Hematopoietic multipotent progenitor cell treated with erythropoietin and hydrocortisone succinate and interleukin-3 and kit ligand, for 17 days (in vitro differentiated cells): ENCODE results near the gene POLR2A.
"Not testable (repeated sequence)": the region's sequence is repeated elsewhere in the genome, so short reads cannot be mapped to it uniquely, and the experiment has no call there.

Experiments
- DNase-seq: peaks from one replicate; pipeline ENCODE4 v3.0.0-alpha.2; 2015; ENCODE audit warnings: low spot score

Gene POLR2A

GRCh38 chr17:7460850-7461660 lies 23.1 kb upstream of the POLR2A start:
- no peak for DNase-seq

GRCh38 chr17:7462474-7463371 lies 21.4 kb upstream of the POLR2A start:
- no peak for DNase-seq

- no peak for DNase-seq
These were observed 20.8 kb upstream of the POLR2A start for GRCh38 chr17:7463372-7463846.

- no peak for DNase-seq
These were observed 20.1 kb upstream of the POLR2A start for GRCh38 chr17:7464081-7464480.

GRCh38 chr17:7465597-7466275 lies 18.4 kb upstream of the POLR2A start:
- no peak for DNase-seq

- no peak for DNase-seq
These were observed 17.9 kb upstream of the POLR2A start for GRCh38 chr17:7466318-7466638.

GRCh38 chr17:7466639-7467341 lies 17.4 kb upstream of the POLR2A start:
- peak; percentile 70 for DNase-seq

GRCh38 chr17:7467498-7467897 lies 16.7 kb upstream of the POLR2A start:
- DNase-seq, result no peak

GRCh38 chr17:7468290-7468689 lies 15.9 kb upstream of the POLR2A start:
- no peak for DNase-seq

- DNase-seq, result no peak
These were observed 15.3 kb upstream of the POLR2A start for GRCh38 chr17:7468804-7469389.

GRCh38 chr17:7469843-7470242 lies 14.3 kb upstream of the POLR2A start:
- not testable (repeated sequence) for DNase-seq

- not testable (repeated sequence) for DNase-seq
These were observed 13.7 kb upstream of the POLR2A start for GRCh38 chr17:7470457-7470973.

- no peak for DNase-seq
These were observed 12.4 kb upstream of the POLR2A start for GRCh38 chr17:7471729-7472128.

GRCh38 chr17:7474767-7475166 lies 9.4 kb upstream of the POLR2A start:
- not testable (repeated sequence) for DNase-seq

- peak; percentile 78 for DNase-seq
These were observed 8.3 kb upstream of the POLR2A start for GRCh38 chr17:7475764-7476422.

- peak; percentile 50 for DNase-seq
These were observed 7.7 kb upstream of the POLR2A start for GRCh38 chr17:7476494-7476893.

GRCh38 chr17:7476951-7477350 lies 7.2 kb upstream of the POLR2A start:
- no peak for DNase-seq

GRCh38 chr17:7477392-7478275 lies 6.5 kb upstream of the POLR2A start:
- DNase-seq, result peak; percentile 29
